PC-9 (cell line): ENCODE results near the gene BRS3.

Experiments used
- CTCF ChIP-seq: fragments of 200-600 bp; sonication (generic); conservative IDR thresholded peaks from 2 replicates; pipeline ENCODE4 v1.6.1; 2017; ENCODE audit warnings: mixed run types, antibody characterized with exemption, mild to moderate bottlenecking, moderate library complexity
- EZH2 ChIP-seq: fragments of 200-600 bp; sonication (generic); IDR thresholded peaks from 2 replicates; pipeline ENCODE4 v1.8.0; 2017; ENCODE audit warnings: antibody characterized with exemption, low read depth

- TF ChIP-seq CTCF (no peak), EZH2 (no peak)
These were observed 41.5 kb upstream of the BRS3 start for GRCh38 chrX:136446208-136446607.
